CD4-positive, alpha-beta T cell treated with Interferon gamma for 1 hour (primary cell): ENCODE measurements around the gene SERPINC1.
"Not testable (repeated sequence)": the region's sequence is repeated elsewhere in the genome, so short reads cannot be mapped to it uniquely, and the experiment has no call there.

Experiments used
- DNase-seq: peaks from one replicate; pipeline ENCODE4 v3.0.0-alpha.2; 2020

SERPINC1 gene

DNA sequence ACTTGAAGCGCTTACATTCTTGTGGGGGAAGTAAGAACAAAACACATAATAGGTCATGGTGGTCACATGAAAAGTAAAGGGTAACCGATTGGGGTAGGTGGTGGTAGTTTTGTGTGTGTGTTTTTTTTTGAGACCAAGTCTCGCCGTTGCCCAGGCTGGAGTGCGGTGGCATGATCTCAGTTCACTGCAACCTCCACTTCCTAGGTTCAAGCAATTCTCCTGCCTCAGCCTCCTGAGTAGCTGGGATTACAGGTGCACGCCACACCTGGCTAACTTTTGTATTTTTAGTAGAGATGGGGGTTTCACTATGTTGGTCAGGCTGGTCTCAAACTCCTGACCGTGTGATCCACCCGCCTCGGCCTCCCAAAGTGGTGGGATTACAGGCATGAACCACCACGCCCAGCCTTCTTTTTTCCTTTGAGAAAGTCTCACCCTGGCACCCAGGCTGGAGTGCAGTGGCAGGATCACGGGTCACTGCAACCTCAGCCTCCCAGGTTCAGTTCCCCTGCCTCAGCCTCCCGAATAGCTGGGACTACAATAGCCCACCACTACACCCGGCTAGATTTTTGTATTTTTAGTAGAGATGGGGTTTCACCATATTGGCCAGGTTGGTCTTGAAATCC is 54.9 kb downstream of the SERPINC1 start:
- DNase-seq, result not testable (repeated sequence)

- no peak for DNase-seq
Observed at GRCh38 chr1:173861731-173862145, 55.4 kb downstream of the SERPINC1 start.

GRCh38 chr1:173860065-173860464 is 57.1 kb downstream of the SERPINC1 start:
- no peak for DNase-seq

DNA sequence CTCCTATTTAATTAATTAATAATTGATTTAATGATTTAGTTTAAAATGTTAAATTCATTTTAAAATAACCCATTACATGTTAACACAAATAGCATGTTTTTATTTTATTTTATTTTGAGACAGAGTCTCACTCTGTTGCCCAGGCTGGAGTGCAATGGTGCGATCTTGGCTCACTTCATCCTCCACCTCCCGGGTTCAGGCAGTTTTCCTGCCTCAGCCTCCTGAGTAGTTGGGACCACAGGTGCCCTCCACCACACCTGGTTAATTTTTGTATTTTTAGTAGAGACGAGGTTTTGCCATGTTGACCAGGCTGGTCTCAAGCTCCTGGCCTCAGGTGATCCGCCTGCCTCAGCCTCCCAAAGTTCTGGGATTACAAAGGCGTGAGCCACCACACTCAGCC is 57.6 kb downstream of the SERPINC1 start:
- DNase-seq, result not testable (repeated sequence)

DNA sequence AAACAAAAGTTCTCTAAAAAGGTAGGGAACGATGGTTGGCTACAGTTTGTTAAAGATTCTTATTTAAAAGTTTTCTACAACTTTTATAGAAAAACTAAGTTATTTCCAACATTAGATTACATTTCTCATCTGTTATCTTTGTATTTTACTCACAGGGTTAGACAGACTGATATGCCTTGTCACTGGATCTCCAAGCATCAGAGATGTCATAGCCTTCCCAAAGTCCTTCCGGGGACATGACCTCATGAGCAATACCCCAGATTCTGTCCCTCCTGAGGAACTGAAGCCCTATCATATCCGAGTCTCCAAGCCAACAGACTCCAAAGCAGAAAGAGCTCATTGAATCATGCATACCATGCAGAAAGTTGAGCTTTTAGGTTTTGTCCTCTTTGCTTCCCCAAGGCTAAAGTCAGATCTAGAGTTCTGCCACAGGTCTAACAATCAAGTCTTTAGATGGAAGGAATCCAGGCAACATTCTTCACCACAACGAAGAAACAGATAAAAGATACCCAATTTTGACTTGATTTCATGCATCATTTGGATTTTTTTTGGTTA is 59.7 kb downstream of the SERPINC1 start:
- DNase-seq, result no peak

DNA sequence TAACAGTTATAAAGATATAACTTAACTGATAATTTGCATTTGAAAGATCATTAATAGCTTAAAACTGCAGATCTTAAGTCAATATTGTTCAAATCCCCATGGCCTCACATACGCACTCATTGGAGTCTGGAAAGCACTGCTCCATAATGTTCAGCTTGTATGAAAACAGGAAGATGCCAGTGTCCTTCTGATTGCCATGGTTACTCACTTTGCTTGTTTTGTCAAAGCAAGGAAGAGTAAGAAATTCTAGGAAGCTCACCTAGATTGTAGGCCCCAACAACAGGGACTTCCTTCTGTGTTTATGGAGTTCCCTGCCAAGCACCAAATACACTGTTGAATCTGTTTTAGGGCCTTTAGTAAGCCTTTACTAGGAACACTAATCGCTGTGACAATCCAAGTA is 60.2 kb downstream of the SERPINC1 start:
- no peak for DNase-seq

GRCh38 chr1:173856014-173856413 is 61.1 kb downstream of the SERPINC1 start:
- no peak for DNase-seq
